GM18507 (cell line): Measurements from ENCODE around the gene DIP2C.

ENCODE experiments used
- DNase-seq: peaks from one replicate; pipeline ENCODE4 v3.0.0; 2011; ENCODE audit warnings: low read depth; ENCODE audit not compliant: insufficient read length; ENCODE audit errors: extremely low spot score
- FAIRE-seq: peaks from 2 replicates; lab custom pipeline; 2011; peaks lifted over from hg19 to GRCh38; lab: Jason Lieb, UNC

Gene DIP2C

DNA sequence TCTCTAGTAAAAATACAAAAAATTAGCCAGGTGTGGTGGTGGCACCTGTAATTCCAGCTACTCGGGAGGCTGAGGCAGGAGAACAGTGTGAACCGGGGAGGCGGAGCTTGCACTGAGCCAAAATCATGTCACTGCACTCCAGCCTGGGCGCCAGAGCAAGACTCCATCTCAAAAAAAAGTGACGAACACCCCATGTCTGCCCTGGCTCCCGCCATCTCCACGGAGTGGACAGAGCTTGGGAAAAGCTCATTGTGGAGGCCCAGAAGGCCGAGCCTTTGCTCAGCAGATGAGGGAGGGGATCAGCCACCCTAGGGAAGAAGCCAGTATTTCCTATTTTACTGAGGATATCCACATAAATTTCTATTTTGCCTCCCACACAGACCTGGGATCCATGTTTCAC is 136.8 kb downstream of the DIP2C start:
- DNase-seq (no peak), FAIRE-seq (no peak)

DNA sequence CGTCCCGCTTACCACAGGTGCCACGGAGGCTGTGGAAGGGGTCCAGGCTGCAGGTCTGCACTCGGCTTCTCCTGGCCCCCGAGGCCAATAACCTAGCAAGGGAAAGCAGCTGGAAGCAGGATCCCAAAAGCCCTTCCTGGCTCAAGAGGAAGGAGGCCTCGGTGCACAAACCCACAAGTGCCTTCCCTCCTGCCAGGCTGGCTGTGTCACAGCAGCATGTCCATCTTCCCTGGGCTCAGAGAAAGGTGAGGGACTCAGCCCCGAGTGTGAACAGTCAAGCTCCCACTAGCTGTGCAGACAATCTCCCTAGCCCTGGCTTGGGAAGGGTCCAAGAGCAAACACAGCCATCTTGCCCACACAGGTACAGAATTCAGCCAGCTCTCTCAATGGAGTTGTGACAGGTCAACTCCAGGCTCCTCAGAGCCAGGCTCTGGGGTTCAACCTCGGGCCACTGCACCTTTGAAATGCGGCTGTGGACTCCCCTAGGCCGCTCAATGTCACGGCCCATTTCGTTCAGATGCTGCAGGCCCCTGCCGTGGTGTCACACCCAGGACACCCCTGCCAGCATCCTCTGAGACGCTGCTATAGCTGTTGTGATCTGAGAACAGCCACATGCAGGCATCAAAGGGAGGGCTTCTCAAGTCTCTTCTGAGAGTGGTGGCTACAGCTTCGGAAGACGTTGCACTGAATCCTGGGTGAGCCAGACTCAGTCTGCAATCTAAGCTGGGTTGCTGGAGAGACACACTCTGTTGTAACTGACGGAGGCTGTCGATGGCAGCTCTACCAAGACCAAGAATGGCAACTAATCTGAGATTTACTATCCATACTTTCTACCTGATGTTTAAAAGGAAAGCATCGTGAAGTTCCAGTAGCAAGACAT is 137.9 kb downstream of the DIP2C start:
- DNase-seq (no peak), FAIRE-seq (no peak)

DNA sequence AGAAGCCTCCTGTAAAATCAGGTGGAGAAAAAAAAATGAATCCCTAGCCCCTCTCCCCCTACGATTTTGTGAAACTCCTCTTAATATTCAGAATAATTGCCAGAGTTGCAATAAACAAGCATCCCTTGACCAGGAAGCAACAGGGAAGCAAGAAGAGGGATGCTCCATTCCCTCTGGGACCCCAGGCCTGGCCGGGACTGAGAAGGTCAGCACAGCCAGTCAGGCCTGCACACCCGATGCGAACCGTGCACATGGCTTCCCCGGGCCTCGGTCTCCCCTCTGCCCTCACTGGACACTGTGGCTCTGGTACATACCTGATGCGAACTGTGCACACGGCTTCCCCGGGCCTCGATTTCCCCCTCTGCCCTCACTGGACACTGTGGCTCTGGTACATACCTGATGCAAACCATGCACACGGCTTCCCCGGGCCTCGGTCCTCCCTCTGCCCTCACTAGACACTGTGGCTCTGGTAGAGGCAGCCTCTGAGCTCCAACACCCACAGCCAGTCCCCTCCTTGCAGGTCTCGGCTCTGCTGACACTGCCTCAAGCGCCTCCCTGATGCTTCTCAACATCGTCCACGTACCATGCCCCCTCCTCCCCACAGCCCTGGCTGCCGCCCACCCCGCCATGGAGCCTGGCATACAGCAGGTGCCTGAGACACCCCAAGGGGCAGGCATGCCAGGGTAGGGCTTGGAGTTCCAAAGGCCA is 138.6 kb downstream of the DIP2C start:
- no peak for FAIRE-seq

DNA sequence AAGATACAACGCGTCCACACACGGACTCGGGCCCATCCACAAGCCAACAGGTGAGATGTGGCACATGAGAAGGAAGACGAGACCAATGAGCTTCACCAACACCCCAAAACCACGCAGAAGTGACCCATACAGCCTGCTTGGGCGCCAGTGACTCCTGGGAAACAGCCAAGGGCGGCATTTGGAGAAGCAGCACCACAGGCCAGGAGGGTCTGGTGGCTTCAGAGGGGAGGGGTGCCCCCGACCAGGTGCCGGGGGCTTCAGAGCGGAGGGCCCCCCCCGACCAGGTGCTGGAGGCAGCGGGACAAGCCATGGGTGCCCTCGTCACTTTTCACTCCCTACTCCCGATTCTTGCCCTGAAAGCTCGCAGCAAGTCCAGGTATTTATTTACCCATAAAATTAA is 140.1 kb downstream of the DIP2C start:
- DNase-seq (no peak), FAIRE-seq (no peak)

More for the DNA sequence above, 138.6 kb downstream of the DIP2C start:
- DNase-seq, result no peak

DNA sequence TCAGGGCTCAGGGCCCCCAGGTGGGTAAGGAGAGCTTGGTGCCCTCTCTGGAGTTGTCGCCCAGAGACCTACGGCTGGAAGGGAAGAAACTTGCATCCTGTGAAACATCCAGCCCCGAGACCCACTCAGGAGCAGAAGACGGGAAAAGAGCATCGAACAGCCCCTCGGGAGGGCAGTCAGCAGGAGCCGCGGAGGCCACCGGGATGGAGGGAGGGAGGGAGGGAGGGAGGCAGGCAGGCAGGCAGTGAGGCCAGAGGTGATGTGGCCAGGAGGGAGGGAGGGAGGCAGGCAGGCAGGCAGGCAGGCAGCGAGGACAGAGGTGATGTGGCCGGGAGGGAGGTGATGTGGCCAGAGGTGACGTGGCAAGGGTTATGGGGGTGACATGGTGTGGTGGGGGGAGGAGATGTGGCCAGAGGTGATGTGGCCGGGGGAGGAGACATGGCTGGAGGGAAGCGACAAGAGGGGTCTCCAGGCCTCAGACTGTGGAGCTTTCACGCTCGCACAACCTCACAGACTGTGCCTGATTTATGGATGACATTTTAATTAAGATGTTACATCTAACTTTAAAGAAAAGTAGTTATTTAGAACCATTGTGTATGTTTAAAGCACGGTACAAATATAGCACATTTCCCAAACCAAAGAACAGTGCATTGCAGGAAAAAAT is 141.1 kb downstream of the DIP2C start:
- DNase-seq (no peak), FAIRE-seq (no peak)

DNA sequence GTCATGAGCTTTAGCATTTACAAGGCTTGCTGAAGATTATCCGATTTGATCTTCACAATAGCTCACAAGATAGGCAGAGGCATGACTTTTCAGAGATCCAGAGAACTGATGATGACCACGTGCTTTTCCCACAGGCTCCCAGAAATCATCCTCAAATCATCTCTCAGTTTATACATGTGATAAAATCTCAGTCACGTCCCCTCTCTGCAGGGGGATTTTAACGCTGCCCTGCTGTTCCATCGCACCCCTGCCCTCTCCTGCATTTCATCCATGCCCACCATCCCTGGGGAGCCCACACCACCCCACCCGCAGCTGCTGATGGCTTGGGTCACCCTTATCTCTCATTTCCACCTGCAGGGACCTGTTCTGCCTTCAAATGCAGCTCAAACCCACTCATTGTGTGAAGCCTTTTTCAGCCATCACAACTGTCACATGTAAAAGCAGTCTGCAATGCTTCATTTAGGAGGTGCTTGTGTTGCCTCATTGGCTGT is 141.8 kb downstream of the DIP2C start:
- DNase-seq (no peak), FAIRE-seq (no peak)

DNA sequence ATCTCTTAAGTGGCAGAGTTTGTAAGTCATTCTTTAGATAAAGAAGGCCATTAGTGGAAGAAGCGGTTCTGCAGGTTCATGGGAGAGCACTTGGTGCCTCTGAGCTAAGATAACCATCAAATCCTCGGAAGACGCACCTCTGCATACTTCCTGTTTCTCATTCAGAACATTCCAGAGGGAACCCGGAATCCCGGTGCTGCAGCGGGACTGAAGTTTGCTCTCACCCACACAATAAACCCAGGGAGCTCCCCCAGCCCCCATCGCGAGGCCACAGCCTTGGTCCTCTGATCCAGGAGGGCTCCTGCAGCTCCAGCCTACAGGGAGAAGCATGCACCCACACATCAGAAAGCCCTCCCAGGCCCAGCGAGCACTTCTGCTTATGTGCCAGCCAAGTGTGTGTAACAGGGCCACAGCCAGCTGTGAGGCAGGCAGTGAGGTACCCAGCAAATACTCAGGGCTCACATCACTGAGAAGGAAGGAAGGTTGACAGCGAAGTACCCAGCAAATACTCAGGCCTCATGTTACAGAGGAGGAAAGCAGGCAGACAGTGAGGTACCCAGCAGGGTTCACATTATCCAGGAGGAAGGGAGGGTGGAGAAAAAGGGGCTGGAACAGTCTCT is 142.4 kb downstream of the DIP2C start:
- no peak for DNase-seq
- no peak for FAIRE-seq

DNA sequence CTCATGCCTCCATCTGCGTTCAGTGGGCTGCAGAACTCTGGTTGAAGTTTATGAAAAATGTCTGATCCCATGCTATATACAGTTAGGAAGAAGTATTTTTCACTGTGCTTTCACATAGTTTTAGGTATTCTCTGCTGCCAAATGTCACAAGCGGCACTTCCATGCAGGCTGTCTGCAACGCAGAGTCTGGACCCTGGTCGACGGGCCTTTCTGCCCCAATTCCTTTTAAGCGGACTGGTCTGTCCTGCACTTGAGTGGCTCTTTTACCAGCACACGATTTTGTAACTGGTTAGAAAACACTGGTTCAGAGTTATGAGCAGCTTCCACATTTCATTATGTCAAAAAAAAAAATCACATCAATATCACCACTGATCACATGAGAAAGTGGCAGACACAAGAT is 143.0 kb downstream of the DIP2C start:
- no peak for FAIRE-seq
- DNase-seq, result no peak

DNA sequence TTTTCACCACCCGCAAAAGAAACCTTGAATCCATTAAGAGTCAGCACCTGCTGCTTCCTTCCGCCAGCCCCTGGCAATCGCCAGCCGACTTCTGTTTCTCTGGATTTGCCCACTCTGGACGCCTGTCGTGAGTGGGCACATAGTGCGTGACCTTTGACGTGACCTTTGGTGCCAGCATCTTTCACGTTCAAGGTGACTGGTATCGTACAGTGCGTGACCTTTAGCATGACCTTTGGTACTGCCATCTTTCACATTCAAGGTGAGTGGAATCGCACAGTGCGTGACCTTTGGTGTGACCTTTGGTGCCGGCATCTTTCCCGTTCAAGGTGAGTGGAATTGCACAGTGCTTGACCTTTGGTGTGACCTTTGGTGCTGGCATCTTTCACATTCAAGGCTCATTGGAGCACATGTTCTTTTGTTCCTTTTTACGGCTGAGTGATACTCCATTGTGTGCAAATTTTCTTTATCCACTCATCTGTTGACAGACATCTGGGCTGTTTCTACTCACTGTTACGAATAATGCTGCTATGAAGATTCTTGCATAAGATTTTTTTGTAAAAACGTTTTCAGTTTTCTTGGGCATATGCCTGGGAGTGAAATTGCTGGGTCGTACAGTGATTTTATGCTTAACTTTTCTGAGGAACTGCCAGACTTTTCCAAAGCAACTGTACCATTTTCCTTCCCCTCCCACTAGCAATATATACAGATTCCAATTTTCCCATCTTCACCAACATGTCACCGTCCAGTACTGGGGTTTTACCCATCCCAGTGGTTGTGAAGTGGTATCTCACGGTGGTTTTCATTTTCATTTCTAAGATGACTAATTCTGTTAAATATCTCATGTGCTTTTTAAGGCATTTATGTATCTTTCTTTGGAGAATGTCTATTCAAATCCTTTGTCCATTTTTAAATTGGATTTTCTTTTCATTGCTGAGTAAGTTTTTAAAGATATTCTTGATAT is 145.3 kb downstream of the DIP2C start:
- FAIRE-seq (peak; percentile 39), DNase-seq (no peak)

DNA sequence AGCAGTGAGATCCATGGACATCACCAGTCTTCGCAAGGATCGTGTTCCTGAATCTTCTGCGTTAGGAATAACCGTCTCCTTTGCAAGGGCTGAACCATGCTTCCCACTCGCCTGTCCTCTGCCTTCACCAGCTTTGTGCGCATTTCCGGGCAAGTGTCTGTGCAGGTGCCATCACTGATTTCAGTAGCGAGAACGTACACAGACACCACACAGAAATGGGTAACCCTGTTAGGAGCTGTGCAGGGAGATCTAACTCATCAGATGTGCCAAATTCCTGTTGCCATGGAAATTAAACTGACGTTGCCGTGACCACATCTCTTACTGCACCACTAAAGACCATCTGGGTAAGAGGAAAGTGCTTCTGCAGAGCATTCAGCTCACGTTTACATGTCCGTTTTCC is 146.3 kb downstream of the DIP2C start:
- FAIRE-seq (no peak), DNase-seq (no peak)

DNA sequence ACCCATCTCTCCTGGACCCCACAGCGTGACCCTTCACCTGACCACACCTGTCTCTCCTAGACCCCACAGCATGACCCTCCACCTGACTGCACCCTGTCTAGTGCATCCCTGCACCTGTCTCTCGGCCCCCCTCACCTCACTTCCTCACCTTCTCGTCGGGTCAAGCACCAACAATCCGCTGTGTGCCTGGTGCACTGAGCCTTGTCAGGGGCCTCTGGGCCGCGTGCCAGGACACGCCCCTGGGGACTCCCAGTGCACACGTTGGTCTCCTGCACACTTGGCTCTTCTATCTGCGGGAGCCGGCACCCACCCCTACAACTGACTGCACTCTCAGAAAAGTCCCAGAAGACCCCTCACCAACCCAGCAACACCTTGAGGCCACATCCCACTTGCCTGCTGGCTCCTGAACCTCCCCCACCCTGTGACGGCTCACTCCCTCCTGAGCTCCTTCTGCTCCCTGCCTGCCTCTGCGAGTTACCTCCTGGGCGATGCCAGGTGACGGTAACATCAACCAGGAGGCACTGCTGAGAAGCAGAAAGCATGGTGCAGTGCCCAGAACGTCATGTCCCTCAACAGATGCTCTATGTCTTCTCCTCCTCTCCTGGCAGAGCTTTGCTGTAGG is 147.6 kb downstream of the DIP2C start:
- peak; percentile 38 for DNase-seq
- FAIRE-seq, result peak; percentile 62

DNA sequence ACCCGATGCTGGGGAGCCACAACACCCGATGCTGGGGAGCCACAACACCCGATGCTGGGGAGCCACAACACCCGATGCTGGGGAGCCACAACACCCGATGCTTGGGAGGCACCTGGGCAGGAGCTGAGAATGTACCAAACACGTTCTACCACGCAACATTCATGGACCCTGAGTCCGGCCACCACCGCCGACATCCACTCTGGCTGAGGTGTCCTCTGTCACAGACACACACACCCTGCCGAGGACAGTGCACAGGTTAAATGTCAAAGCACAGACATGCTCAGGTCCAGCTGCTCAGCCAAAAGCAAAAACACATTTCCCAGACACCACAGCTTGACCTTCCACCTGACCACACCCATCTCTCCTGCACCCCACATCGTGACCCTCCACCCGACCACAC is 148.4 kb downstream of the DIP2C start:
- no peak for FAIRE-seq
- no peak for DNase-seq

DNA sequence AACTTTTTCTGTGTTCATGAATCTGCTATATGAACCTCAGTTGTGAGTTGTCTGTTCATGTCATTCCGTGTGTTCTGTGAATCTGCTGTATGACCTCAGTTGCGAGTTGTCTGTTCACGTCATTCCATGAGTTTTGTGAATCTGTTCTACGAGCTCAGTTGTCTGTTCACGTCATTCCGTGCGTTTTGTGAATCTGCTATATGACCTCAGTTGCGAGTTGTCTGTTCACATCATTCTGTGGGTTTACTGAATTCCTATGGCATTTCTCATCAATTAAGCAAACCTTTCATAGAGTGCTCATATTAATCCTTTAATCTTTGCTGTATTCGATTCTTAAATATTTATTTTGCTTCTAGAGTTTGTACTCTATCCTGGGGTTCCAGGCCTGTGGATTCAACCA is 150.6 kb downstream of the DIP2C start:
- FAIRE-seq (no peak), DNase-seq (no peak)

DNA sequence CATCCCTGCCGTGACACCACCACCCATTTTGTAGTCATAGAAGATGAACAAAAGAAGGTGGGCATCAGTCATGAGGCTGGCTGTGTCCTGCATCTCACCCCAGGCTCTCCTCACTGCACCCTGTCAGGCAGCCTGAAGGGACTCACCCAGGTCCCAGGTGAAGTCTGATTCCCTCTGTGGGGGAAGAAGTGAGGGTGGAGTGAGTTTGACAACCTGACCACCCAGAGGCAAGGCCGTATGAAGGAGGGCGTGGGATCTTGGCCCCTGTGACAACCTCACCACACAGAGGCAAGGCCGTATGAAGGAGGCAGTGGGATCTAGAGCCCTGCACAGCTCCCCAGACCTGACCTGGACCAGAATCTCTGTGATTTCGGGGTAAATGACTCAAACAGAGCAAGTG is 152.5 kb downstream of the DIP2C start:
- FAIRE-seq, result no peak
- DNase-seq, result no peak

DNA sequence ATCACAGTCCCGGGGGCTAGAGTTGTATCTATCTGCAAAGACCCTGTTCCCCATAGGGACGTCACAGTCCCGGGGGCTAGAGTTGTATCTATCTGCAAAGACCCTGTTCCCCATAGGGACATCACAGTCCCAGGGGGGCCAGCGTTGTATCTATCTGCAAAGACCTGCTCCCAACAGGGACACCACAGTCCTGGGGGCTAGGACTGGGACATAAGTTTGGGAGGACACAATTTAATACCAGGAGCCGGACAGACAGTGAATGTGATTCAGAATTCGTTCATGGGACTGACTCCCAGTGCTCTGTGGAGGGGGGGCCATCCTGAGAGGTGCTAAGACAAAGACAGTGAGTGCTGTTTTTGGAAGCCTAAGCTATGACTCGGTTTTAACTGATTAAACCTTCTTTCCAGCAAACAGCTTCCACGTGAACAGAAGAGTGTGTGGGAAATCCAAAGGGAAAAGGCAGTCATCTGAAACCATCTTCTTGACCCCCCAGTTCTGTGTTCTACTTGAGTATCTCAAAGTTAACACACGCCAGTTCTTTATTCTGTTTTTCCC is 153.0 kb downstream of the DIP2C start:
- DNase-seq, result no peak
- FAIRE-seq, result no peak

DNA sequence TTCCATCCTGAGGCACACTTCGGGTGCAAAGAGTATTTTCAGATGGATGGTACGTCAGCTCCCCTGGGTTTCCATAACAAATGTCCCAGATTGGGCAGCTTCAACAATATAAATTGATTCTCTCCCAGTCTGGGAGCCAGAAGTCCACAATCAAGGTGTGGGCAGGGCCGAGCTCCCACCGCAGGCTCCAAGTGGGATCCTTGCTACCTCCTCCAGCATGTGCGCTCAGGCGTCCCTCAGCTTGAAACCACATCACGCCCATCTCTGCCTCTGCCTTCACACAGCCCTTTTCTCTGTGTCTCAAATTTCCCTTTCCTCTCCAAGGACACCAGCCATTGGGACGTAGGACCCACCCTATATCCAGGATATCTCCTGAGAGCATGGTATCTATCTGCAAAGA is 153.5 kb downstream of the DIP2C start:
- DNase-seq (no peak), FAIRE-seq (no peak)

DNA sequence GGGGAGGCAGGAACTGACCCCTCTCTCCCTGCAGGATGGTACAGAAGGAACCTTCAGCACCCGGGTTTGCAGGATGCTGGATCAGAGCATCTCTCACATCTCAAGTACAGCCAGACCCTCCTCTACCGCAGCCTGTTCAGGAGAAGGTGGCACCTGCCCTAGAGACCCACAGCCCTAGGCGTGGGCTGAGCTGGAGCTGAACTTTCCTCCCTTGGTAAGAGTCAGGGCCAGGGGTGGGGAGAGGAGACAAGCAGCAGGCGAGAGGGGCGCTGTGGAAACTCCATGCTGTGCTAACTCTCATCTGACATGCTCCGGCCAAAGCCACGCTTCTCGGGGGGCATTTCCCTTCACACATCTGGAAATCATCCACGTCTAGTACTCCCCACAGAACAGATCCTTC is 154.4 kb downstream of the DIP2C start:
- DNase-seq (no peak), FAIRE-seq (no peak)

DNA sequence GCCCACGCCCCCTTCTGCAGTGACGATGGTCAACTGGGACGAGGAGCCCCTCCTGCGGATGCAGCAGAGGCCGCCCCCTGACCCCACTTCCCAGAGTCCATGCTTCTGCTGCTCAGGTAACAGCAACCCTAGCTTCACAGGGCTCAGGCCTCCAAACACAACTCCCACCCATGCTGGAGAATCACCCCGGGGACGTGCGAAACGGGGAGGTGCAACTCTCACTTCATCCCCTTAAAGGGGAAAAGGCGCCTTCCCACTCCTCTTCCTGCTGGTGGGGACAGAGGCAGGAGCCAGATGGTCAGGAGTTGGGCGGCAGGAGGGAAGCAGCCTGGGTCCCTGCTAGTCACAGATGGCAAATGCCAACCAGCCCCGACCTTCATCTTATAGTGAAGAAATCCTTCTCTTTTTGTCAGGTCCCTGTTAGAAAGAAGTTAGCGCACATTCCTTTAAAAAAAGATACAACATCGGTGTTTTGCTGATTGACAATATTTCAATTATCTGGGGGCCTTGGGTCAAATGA is 155.4 kb downstream of the DIP2C start:
- FAIRE-seq, result no peak
- DNase-seq, result no peak
